Progenitor cell of endocrine pancreas (in vitro differentiated cells): ENCODE measurements around the gene TMX4. TPM values are rescaled to one million over a fixed set of nuclear protein-coding genes. Genes with fewer than 3 reads are reported as not detected.

Experiments
- DNase-seq: peaks from one replicate; pipeline ENCODE4 v3.0.0; 2021; ENCODE audit warnings: low spot score; ENCODE audit not compliant: unreplicated experiment
- H3K27ac Mint-ChIP-seq: 2 replicates; pipeline ENCODE4 v1.8.0; 2021; ENCODE audit warnings: mild to moderate bottlenecking, moderate library complexity, mixed read lengths
- H3K27me3 Mint-ChIP-seq: 2 replicates; pipeline ENCODE4 v1.8.0; 2021; ENCODE audit warnings: mixed read lengths
- H3K36me3 Mint-ChIP-seq: 2 replicates; pipeline ENCODE4 v1.8.0; 2022; ENCODE audit warnings: mixed read lengths; ENCODE audit not compliant: insufficient read depth
- H3K4me1 Mint-ChIP-seq: 2 replicates; pipeline ENCODE4 v1.8.0; 2021; ENCODE audit warnings: low read depth, mixed read lengths
- H3K4me3 Mint-ChIP-seq: 2 replicates; pipeline ENCODE4 v1.8.0; 2021; ENCODE audit warnings: low read depth, mild to moderate bottlenecking, moderate library complexity, mixed read lengths
- H3K9me3 Mint-ChIP-seq: 2 replicates; pipeline ENCODE4 v1.8.0; 2021; ENCODE audit warnings: low read depth, mixed read lengths
- CTCF ChIP-seq: fragments of 200-600 bp; sonication (generic); IDR thresholded peaks from one replicate; pipeline ENCODE4 v1.5.0; 2021; ENCODE audit warnings: antibody characterized with exemption, mild to moderate bottlenecking; ENCODE audit not compliant: unreplicated experiment
- total RNA-seq: library from RNA; stranded (reverse); gene quantifications from 2 replicates; pipeline ENCODE4 v1.2.1, GENCODE V29; 2021

The TMX4 gene
- total RNA-seq, 1 donor from 2014 or later: 17.8 TPM

GRCh38 chr20:7975851-7976414 is 43.6 kb downstream of the TMX4 start:
- TF ChIP-seq CTCF: no peak
- Mint-ChIP-seq H3K36me3 (no peaks in the 10 kb centered on the region), H3K4me3 (no peak overlapping the region), H3K9me3 (no peaks in the 10 kb centered on the region), H3K27ac (no peak overlapping the region), H3K4me1 (peaks cover 7% of the 10 kb centered on the region), H3K27me3 (no peaks in the 10 kb centered on the region)
- DNase-seq: no peak

GRCh38 chr20:7974785-7975435 is 44.7 kb downstream of the TMX4 start:
- no peaks in the 10 kb centered on the region for H3K27me3 Mint-ChIP-seq
- no peak for TF ChIP-seq CTCF
- no peaks in the 10 kb centered on the region for H3K4me1 Mint-ChIP-seq
- DNase-seq: no peak
- H3K36me3 Mint-ChIP-seq: no peaks in the 10 kb centered on the region
- H3K27ac Mint-ChIP-seq: no peak overlapping the region
- H3K4me3 Mint-ChIP-seq: no peak overlapping the region
- H3K9me3 Mint-ChIP-seq: no peaks in the 10 kb centered on the region

- Mint-ChIP-seq H3K4me3 (no peak overlapping the region), H3K27ac (no peak overlapping the region), H3K4me1 (no peaks in the 10 kb centered on the region), H3K27me3 (no peaks in the 10 kb centered on the region), H3K36me3 (no peaks in the 10 kb centered on the region), H3K9me3 (no peaks in the 10 kb centered on the region)
- no peak for DNase-seq
- TF ChIP-seq CTCF: no peak
These were observed 47.9 kb downstream of the TMX4 start for GRCh38 chr20:7971536-7972280.

- Mint-ChIP-seq H3K36me3 (no peaks in the 10 kb centered on the region), H3K9me3 (no peaks in the 10 kb centered on the region), H3K4me1 (no peaks in the 10 kb centered on the region), H3K27ac (no peak overlapping the region), H3K27me3 (no peaks in the 10 kb centered on the region), H3K4me3 (no peak overlapping the region)
- no peak for DNase-seq
- TF ChIP-seq CTCF: no peak
These were observed 52.2 kb downstream of the TMX4 start for GRCh38 chr20:7967199-7967844.

- Mint-ChIP-seq H3K9me3 (no peaks in the 10 kb centered on the region), H3K27ac (no peak overlapping the region), H3K27me3 (no peaks in the 10 kb centered on the region), H3K4me1 (no peaks in the 10 kb centered on the region), H3K36me3 (no peaks in the 10 kb centered on the region), H3K4me3 (no peak overlapping the region)
- no peak for DNase-seq
- no peak for TF ChIP-seq CTCF
These were observed 53.4 kb downstream of the TMX4 start for GRCh38 chr20:7966176-7966575.
